Stomach (tissue), 4 donors: Measurements from ENCODE around the gene GPR35.

ENCODE experiments used
- CTCF ChIP-seq, 7 experiments: fragments of 450-650 bp in 4 of 7; fragments of 200-600 bp in 3 of 7; sonication (generic) in 3 of 7; IDR thresholded peaks; one replicate each; pipeline ENCODE4 v1.5.1; 2016 to 2019; ENCODE audit warnings: antibody characterized with exemption in 7 of 7, control low read depth in 2 of 7, mild to moderate bottlenecking in 1 of 7
- EP300 ChIP-seq: sonication (generic); formaldehyde crosslinking; IDR thresholded peaks from one replicate; pipeline ENCODE4 v1.6.1; 2017; ENCODE audit warnings: antibody characterized with exemption
- POLR2A ChIP-seq, 4 donors: fragments of 450-650 bp; IDR thresholded peaks; one replicate each; pipeline ENCODE4 v1.6.1; 2016; ENCODE audit warnings: antibody characterized with exemption in 4 of 4, control low read depth in 2 of 4, mild to moderate bottlenecking in 1 of 4, moderate library complexity in 1 of 4
- POLR2AphosphoS5 ChIP-seq, 3 donors: sonication (generic); formaldehyde crosslinking; IDR thresholded peaks; one replicate each; pipeline ENCODE4 v1.6.1; 2016; ENCODE audit warnings: antibody characterized with exemption in 3 of 3

DNA sequence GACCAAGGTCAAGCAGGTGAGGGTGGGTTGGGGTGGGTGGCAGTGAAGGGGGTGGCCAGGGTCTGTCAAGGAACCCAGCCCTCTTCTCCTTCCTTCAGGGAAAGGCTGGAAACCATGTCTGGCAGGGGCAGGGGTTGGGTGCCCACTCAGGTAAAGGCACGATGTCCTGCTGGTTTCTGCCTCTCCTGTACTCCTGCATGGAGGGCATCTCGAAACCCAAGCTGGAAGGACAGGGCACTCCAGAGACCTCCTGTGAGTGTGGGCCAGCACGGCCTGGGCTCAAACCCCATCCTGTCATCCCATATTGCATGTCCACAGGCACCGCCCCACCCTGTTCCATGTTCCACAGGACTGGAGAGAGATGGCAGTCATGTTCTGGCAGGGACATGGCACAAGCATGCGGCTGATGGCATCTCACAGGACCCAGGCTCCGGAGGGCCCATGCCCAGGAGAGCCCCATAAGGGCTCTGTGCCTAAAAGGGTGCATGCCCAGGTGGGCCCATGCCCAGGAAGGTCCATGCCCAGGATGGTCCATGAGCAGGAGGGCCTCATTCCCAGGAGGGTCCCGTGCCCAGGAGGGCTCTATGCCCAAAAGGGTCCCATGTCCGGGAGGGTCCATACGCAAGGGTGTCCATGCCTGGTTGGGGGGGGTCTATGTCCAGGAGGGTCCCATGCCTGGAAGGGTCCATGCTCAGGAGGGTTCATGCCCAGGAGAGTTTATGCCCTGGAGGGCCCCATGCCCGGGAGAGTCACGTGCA, 6.4 kb downstream of the GPR35 start:
- TF ChIP-seq CTCF (IDR thresholded peaks at IDR 0.05): no peak
- no peak for TF ChIP-seq POLR2A (IDR thresholded peaks at IDR 0.05)
- TF ChIP-seq POLR2AphosphoS5 (IDR thresholded peaks at IDR 0.05): no peak
- no peak for TF ChIP-seq EP300
